Medulla oblongata (tissue), 1 donor: ENCODE results near the gene SEC23A.
"Not testable (repeated sequence)": the region's sequence is repeated elsewhere in the genome, so short reads cannot be mapped to it uniquely, and the experiment has no call there.

Source experiments
- DNase-seq: peaks from one replicate; pipeline ENCODE4 v3.0.0-alpha.2; 2015; ENCODE audit errors: extremely low spot score

SEC23A gene

GRCh38 chr14:39102969-39103957 lies at the start of gene SEC23A:
Gene SEC23A, minus strand, starts transcription at chr14:39103235. Its CDS starts 7,117 bp downstream, at chr14:39096118.
- peak; percentile 88 for DNase-seq

DNA sequence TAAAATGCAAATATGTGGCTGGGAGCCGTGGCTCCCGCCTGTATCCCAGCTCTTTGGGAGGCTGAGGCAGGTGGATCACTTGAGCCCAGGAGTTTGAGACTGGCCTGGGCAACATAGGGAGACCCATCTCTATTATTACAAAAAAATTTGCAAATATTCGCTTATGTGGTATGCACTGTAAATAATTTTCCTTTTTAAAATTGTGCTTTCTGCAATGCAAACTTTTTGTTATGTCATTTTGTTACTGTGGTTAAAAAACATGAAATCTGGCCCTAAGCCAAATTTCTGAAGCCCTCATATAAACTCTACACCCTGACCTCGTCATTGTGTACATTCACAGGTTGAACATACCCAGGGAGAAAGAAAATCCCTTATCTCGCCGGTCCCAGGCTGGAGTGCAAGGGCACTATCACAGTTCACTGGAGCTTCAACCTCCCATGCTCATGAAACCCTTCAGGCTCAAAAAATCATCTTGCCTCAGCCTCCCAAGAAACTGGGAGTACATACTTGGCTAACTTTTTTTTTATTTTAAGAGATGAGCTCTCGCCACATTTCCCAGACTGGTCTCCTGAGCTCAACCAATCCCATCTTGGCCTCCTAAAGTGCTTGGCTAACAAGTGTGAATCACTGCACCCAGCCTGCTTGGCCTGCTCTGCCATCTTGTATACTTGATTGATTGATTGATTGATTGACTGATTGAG lies 42.4 kb upstream of the SEC23A start:
- no peak for DNase-seq

DNA sequence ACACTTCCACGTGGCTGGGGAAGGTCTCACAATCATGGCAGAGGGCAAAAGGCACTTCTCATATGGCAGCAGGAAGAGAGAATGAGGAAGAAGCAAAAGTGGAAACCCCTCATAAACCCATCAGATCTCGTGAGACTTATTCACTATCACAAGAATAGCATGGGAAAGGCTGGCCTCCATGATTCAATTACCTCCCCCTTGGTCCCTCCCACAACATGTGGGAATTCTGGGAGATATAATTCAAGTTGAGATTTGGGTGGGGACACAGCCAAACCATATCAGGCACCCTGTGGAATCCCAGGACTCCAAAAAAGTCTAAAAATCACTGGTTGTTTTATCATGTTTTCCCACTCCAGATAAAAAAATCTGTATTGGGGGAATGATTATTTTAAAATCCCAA lies 40.2 kb upstream of the SEC23A start:
- DNase-seq: not testable (repeated sequence)

DNA sequence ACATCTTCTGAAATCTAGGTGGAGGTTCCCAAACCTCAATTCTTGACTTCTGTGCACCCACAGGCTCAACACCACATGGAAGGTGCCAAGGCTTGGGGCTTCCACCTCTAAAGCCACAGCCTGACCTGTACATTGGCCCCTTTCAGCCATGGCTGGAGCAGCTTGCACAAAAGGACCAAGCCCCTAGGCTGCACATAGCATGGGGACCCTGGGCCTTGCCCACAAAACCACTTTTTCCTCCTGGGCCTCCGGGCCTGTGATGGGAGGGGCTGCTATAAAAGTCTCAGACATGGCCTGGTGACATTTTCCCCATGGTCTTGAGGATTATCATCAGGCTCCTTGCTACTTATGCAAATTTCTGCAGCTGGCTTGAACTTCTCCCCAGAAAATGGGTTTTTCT lies 38.6 kb upstream of the SEC23A start:
- DNase-seq: not testable (repeated sequence)

- no peak for DNase-seq
Measured at GRCh38 chr14:39140170-39140569, 37.1 kb upstream of the SEC23A start.

GRCh38 chr14:39138440-39138839 lies 35.4 kb upstream of the SEC23A start:
- DNase-seq: no peak

GRCh38 chr14:39137835-39138234 lies 34.8 kb upstream of the SEC23A start:
- DNase-seq: not testable (repeated sequence)

- DNase-seq: no peak
Measured at GRCh38 chr14:39122330-39123138, 19.5 kb upstream of the SEC23A start.

DNA sequence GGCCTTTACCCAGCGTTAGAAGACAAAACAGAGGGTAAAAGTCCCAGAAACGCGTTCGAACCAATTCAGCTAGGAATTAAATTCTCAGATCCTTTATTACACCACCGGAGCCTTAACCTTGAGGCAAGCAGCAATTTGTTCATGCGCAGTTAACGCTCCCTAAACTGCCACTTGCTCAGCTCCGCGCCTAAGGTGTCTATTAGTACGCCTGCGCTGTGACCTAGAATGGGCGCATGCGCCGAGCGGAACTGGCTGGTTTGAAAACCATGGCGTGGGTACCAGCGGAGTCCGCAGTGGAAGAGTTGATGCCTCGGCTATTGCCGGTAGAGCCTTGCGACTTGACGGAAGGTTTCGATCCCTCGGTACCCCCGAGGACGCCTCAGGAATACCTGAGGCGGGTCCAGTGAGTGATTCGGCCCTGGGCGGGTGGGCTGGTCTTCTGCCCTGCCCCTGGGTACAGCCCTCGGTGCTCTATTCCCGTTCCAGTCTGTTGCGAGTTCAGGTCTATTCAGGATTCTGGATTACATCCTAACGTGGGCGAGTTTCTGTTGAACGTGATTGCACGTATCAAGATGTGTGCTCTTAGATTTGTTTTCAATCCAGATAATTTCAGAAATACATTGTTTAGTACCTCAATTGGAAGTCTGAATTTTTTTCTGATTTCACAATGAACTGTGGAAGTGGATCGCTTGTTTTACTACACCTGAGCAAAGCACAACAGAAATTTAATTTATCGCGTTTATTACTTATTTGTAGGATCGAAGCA lies 11.2 kb upstream of the SEC23A start, which contains the start of gene GEMIN2:
Gene GEMIN2, plus strand, starts transcription at position 251 of the 766 bp plus-strand sequence. Its CDS starts 16 bp downstream, at position 267.
- peak; percentile 97 for DNase-seq

DNA sequence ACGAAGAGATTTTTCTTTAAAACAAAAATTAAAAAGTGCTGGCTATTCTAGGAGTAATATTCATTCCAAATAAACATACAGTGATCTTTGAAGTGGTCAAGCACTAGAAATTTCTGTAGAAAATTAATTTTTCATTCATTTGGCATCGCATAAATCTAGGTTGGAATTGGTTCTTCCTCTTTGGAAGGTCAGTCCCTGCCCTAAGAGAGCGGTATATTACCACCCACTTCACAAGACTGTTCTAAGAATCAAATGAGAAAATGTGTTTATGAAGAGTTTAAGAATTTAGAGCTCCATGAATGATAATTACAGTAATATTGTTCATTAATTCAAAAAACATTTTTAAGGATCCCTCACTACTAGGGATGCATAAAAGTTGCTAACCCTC lies 10.6 kb upstream of the SEC23A start:
- DNase-seq: no peak

GRCh38 chr14:39109893-39110715 lies 7.1 kb upstream of the SEC23A start:
- DNase-seq: no peak

- no peak for DNase-seq
Measured at GRCh38 chr14:39108791-39109190, 5.8 kb upstream of the SEC23A start.

DNA sequence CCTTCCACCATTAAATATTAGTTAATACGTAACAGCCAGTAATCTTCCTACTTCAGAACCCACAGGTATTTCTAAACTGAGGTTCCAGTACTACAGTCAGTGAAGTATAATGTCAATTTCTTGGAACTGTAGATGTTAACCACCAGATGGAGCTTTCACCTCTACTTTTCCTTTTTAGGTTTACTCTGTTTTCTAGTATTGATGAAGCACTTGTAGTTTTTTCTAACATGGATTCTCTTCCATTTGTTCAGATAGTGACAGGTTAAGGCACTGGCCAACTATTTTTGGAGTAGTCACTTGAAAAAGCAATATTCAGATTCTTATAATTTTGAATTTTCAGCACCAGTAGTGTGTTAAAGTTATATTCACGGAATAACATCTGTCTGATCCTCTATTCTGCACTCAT lies 4.6 kb upstream of the SEC23A start:
- DNase-seq: no peak

DNA sequence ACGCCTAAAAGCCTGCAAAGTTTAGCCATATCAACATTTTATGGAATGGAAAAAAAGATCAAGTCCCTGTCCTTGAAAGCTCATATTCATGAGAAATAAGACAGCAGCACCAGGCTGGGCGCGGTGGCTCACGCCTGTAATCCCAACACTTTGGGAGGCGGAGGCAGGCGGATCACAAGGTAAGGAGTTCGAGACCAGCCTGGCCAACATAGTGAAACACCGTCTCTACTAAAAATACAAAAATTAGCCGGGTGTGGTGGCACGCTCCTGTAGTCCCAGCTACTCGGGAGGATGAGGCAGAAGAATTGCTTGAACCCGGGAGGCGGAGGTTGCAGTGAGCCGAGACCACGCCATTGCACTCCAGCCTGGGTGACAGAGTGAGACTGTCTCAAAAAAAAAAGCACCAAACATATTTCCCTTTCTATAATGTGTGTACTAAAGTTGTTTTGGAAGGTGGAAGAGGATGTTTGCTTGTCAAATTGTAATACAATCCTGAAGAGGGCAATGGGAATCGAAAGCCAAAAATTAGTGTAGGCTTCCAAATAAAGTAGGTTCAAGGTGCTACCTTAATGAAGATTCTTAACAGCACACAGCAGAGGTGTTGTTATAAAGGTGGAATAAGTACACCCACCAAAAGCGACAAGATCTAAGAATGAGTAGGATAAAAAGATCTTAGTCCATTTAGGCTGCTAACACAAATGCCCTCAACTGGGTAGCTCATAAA lies 1.2 kb upstream of the SEC23A start:
- not testable (repeated sequence) for DNase-seq

DNA sequence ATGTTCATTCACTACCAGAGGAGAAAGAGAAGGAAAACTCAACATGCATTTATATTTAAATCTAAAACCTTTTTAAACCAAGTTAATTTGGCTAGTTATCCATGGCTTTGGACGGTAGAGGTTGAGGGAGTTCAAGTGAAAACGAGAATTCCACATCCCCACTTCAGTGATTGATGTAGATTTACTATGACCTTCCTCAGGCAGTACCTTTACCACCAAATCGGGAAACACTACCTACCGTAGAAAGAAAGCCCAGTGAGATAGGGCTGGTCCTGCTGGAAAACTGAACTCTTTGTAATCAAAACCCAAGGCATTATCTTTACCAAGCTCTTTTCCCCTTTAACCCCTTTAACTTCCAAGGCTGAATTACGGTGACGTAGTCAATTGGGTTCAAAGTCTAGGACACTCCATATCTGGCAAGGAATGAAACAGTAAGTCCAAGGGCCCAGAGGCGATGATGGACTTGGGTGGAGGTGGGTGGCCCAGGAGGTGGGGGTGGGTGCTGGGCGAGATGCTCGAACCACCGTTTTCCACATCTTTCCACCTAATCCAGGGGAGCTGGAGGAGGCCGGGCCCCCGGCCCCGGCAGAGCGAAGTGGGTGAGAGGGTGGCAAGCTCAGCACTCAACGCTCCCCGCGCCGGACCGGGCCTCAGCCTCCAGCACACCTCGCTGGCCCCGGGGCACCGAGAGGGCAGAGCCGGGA lies 618 bp downstream of the SEC23A start:
- peak; percentile 50 for DNase-seq

DNA sequence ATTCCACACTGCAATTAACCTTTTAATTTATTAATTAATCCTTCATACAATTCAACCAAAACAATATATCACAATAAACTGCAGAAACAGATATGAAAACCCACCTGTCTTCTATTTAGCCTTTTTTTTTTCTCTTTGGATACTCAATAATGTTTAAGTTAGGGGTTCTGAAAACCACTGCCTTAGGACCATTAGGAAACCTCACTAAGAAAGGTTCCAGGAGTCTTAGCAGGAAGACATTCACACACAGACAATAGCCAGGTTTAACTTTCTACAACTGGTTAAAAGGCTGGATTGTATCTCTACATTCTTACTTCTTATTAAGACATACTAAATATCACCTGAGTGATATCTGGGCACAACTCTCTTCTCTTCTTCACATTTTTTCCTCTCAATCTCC lies 3.3 kb downstream of the SEC23A start:
- no peak for DNase-seq

- not testable (repeated sequence) for DNase-seq
Measured at GRCh38 chr14:39099215-39099614, 3.8 kb downstream of the SEC23A start.

GRCh38 chr14:39097159-39097558 lies 5.9 kb downstream of the SEC23A start:
- DNase-seq: no peak

GRCh38 chr14:39094515-39094914 lies 8.5 kb downstream of the SEC23A start:
- DNase-seq: no peak
